IPS-18c (cell line): ENCODE results near the gene PAGE1.
"Not testable (repeated sequence)": the region's sequence is repeated elsewhere in the genome, so short reads cannot be mapped to it uniquely, and the experiment has no call there.

Experiments used
- H3K4me3 ChIP-seq: 2 replicates; pipeline ENCODE4 v1.7.0; 2013; ENCODE audit warnings: low read depth, mild to moderate bottlenecking, low read length, moderate library complexity; ENCODE audit not compliant: insufficient read depth
- H3K9me3 ChIP-seq: one replicate; pipeline ENCODE4 v1.6.1; 2013; ENCODE audit warnings: mild to moderate bottlenecking, low read length, moderate library complexity; ENCODE audit not compliant: control insufficient read depth, insufficient read depth

Gene PAGE1, protein sequence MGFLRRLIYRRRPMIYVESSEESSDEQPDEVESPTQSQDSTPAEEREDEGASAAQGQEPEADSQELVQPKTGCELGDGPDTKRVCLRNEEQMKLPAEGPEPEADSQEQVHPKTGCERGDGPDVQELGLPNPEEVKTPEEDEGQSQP

DNA sequence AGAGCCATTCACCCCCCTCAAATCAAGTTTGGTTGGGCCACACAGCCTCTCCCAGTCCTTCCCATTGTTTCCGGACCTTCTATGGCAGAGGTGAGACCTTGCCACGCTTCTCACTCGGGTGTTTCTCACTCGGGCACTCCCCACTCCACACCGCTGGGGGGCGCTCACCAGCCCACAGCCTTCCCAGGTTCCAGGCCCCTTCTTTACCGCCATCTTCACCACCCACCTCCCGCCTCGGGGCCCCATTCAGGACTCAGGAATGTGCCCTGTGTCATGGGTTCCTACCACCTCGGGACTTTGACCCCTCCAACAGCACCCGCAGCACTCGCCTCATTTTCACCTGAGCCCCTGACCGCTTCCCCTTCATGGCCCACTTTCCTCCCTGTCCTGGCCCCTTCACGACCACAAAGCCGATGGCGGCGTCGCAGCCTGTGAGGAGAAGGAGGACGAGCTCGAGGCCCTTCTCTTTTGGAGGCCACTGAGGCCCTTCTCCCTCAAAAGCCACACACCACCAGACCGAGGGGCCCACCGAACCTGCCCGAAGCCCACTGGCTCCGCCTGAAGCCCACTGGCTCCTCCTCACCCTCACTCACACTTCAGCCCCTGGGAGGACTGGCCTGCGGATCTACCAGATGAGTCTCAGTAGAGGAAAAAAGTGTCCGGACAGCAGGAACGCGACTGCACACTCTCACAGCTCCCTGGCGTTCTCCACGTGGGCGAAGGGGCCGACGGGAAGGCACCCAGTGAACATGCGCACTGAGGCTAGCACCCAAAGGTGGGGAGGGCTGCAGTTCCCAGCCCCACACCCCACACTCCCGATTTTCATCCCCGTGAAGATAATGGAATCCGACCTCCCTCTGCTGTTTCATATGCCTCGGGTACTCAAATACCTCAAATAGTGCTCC lies at the start of gene PAGE1:
PAGE1 (minus strand) TSS at position 709 of the 905 bp plus-strand sequence. CDS start 1,214 bp downstream, outside the sequence.
- peaks cover 11% of the 10 kb centered on the region for H3K9me3 ChIP-seq
- H3K4me3 ChIP-seq: no peak within 1 kb of the TSS

DNA sequence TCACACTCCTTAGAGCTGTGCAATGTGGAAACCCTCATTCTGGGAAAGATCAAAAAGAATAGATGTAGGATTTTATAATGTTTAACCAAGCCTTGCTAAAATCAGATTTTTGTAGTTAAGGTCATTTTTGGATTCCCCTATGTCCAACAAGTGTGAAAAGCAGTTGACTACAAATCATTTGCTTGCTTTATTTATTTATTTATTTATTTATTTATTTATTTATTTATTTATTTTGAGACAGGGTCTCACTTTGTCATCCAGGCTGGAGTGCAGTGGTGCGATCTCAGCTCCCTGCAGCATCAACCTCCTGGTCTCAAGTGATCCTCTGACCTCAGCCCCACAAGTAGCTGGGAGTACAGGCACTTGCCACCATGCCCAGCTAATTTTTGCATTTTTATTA lies 45.7 kb upstream of the PAGE1 start:
- H3K9me3 ChIP-seq, H3K4me3 ChIP-seq: not testable (repeated sequence)

DNA sequence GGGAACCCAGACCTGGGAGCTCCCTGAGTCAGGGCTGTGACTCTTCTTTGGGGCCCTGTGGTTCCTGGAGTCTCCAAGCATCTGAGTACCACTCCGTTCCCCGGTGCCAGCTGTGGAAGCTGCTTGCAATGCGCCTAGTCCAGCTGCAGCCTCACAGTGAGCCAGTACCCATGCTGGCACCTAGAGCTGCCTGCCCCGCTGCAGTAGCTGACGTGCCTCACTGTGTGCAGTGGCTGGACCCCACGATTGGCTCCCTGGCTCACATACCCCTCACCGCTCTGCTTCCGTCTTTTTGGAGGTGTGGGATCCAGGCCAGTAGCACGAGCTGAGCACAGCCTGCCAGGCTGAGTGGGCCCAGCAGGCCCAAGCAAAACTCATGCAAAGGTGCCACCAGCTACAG lies 32.1 kb upstream of the PAGE1 start:
- Histone ChIP-seq H3K9me3 (peaks cover 6% of the 10 kb centered on the region), H3K4me3 (no peak overlapping the region)

DNA sequence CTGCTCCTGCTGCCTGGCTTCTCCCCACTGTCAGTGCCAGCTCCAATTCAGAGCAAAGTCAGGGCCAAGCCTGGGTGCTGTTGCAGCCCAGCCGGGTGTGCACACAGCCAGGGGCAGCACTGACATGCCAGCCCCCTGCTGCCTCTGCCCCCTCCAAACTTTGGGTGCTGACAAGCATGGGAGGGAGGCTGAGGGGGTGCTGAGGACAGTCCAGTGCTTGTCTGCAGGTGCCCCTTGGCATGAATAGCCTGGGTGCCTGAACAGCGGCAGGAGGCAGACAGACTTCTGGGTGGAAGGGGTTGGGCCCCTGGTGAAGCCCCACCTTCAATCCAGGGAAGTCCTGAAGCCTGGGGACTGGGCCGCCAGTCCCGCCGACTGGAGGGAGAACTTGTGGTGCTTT lies 31.2 kb upstream of the PAGE1 start:
- H3K4me3 ChIP-seq: no peak overlapping the region
- H3K9me3 ChIP-seq: peaks cover 6% of the 10 kb centered on the region

DNA sequence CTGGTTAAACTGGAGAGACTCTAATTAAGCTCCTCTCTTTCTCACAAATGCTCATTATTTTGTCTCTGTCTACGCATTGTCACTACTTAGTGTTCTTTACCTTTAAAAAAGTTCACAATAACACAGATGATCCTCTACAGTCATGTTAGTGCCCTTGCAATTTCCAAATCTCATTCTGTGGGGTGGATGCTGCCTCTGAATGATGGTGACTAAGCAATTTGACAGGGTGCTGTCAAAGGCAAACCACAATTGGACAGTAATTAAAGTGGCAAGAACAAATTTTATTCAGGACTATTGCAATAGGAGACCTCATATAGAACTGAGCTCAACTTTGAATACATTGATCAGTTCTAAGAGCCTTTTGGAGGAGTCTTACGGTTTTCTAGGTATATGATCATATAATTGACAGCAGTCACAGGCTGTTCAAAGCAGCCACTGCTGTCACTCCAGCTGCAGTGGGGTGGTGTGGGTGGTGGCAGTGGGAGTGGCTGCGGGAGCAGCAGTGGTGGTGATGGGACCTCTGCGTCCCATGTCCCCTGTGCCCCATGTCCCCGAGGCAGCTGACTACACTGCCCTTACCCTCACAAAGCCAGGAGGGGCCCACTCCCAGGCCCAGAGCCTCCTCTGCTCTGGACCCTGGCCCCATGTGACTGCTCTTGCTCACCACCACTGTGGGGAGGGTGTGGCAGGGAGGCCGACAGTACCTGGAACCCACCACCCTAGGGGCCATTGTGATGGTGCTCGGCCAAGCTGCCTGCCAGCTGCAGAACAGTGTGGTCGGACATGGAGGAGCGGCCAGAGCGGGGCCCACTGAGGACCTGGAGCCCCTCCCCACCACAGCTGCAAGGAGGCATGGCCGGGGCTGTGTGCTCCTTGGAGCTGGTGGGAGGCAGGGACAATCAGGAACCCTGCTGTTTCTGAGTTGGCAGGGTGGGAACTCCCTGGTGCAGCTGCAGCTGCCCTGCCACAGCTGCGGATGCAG lies 30.4 kb upstream of the PAGE1 start:
- H3K9me3 ChIP-seq: peaks cover 3% of the 10 kb centered on the region

DNA sequence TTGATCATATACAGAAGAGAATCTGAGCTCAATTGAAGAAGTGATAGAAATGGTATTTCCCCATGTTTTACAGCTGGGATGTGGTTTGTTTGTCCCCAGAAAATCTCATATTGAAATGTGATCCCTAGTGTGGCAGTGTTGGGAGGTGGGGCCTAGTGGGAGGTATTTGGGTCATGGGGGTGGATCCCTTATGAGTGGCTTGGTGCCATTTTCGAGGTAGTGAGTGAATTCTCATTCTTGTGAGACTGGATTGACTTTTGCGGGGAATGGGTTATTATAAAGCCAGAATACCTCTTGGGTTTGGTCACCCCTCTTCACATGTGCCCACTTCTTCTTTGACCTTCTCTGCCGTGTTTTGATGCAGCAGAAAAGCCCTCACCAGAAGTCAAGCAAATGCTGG lies 29.6 kb upstream of the PAGE1 start:
- peaks cover 3% of the 10 kb centered on the region for H3K9me3 ChIP-seq
- H3K4me3 ChIP-seq: no peak overlapping the region

More for the DNA sequence above, 30.4 kb upstream of the PAGE1 start:
- no peak overlapping the region; the same call in 1 of the 2 replicates for H3K4me3 ChIP-seq

DNA sequence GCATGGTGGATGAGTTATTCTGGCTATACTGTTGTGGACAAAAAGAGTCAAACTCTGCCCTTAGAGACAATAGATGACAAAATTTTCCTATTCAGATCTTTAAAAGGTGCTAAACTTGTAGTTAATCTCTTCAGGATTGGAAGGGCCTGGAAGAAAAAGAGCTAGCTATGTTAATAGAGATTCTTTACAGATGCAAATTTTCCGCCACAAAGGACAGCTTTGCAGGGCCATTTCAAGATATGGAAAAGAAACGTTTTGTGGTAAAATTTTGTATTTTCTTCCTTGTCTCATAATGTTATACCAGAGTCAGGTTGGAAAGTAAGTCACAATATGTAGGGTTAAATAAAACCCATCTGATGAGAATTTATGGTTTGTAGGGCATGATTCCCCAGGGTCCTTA lies 24.3 kb upstream of the PAGE1 start:
- not testable (repeated sequence) for H3K9me3 ChIP-seq, H3K4me3 ChIP-seq

DNA sequence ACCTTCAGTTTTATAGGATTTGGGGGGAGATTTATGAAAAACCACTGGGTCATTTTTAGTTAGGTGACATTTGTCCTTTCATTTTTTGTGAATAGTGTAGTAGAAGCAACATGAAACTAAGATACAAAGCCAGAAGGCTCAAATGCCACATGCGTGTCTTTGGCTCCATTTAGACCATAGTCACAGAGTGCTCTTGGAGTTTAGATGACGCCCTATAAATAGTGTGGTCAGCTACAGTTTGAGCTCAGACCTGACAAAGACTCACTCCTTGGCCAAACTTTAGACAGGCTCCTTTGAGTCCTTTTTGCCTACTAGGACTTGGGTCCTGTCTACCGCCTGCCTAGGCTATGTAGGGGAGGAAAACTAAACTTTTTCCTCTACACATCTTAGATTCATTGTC lies 16.8 kb upstream of the PAGE1 start:
- Histone ChIP-seq H3K9me3 (peaks cover 6% of the 10 kb centered on the region), H3K4me3 (no peak overlapping the region)

DNA sequence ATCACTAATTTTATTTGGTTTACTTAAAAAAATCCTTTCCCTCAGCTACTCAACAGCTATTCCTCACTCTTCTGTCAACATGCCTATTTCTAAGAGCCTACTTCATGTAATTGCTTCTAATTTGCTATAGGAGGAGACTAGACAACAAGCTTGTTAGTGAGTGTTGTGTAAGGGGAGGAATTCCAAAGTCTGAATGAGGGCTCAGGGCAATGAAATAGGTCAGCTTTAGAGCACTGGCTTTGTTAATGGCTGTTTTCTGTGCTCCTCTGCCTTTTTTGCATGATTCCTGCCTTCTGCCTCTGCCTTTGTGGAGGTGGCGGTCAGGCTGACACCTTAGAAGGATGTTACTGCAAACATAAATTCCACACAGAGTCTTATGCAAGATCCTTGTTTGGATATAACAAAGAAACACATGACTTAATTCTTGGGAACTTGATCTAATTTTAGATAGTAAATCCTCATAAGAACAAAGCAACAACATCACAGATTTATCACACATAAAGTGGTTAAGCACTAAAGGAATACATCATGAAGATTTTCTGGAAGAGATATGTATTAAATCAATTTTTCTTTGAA lies 15.0 kb upstream of the PAGE1 start:
- Histone ChIP-seq H3K4me3 (no peak overlapping the region), H3K9me3 (peaks cover 3% of the 10 kb centered on the region)

DNA sequence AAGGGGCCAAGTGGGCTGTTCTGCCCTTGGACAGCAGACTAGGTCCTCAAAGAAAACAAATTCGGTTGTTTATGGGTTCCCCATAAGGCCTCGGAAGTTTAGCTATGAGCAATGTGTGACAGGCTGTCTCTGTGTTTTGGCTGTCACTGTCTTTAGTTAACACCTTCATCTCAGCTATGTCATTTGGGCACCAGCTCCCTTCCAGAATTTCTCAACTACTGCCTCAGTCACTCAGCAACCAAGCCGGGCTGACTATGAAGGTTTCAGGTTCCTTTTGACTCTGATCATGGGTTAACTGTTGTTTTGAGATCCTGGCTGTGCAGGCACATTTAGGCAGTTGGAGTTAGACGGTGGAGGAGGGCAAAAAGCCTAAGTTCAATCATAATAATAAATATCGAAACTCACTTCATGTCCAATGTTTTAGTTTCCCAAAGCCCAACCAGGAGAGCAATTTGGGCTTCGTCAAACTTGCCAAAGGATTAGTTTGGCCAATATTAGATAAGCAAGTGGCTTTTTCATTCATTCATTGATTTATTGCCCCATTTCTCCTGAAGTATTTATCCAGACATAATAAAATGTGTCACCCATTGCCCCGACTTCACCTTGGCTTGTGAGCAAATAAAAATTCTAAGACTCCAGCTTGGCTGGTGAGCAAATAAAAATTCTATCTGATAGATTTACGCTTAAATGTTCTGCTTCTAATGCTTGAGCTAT lies 9.1 kb upstream of the PAGE1 start:
- Histone ChIP-seq H3K4me3 (no peak overlapping the region), H3K9me3 (peaks cover 11% of the 10 kb centered on the region)

DNA sequence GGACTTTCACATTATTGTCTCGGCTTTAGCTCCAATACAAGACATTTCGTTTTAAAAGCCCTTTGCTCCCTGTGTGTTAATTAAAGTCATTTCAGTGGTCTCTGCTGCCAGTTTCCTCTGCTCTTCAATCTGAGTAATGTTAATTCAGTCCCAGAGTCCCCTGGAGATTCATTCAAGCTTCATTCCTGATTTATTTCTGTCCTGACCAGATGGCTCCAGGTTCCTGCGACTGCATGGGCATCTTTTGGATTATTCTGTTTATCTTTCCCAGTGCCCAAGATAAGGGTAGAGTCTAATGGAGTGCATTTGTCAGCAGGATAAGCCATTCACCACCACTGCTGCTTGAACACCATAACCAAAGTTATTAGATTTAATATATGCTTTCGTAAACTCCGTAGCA lies 6.1 kb upstream of the PAGE1 start:
- Histone ChIP-seq H3K9me3 (peaks cover 13% of the 10 kb centered on the region), H3K4me3 (no peak overlapping the region)

DNA sequence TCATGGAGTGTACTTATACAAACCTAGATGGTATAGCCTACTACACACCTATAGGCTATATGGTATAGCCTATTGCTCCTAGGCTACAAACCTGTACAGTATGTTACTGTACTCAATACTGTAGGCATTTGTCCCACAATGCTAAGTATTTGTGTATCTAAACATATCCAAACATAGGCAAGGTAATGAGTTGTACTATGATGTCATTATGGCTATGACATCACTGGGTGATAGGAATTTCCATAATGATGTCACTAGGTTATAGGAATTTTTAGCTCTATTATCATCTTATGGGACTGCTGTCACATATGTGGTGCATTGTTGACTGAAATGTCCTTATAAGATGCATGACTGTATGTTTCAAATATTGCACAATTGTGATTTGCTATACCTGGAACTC lies 5.5 kb upstream of the PAGE1 start:
- Histone ChIP-seq H3K4me3 (no peak overlapping the region), H3K9me3 (peaks cover 14% of the 10 kb centered on the region)

DNA sequence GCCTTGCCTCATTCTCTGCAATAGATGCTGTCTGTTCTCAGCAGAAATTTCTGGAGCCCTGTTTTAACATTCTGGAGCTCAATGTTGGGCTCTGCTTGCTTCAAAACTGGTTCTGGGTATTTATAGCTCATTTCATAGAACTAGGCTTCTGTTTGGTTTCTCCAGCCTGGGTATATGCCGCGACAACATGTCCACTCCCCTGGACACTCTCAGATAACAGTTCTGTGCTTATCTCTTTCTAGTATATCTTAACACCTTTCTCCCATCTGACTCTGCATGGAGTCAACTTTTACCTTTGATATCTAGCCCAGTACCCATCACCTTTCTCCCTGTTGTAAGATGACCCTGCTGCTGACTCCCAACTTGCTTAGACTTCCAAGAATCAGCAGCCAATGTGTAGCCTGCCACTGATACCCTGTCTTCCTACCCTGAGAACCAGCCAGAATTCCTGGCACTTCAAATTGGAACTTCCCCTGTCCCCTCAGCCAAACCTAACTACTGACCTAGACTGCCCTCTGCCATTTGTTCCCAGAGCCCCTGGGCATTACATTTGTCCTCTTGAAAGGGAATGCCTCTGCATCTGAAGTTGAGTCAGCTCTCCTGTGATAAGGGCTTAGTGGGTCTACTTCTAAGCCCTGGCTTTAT lies 20.6 kb downstream of the PAGE1 start:
- Histone ChIP-seq H3K9me3 (peaks cover 6% of the 10 kb centered on the region), H3K4me3 (no peak overlapping the region)

DNA sequence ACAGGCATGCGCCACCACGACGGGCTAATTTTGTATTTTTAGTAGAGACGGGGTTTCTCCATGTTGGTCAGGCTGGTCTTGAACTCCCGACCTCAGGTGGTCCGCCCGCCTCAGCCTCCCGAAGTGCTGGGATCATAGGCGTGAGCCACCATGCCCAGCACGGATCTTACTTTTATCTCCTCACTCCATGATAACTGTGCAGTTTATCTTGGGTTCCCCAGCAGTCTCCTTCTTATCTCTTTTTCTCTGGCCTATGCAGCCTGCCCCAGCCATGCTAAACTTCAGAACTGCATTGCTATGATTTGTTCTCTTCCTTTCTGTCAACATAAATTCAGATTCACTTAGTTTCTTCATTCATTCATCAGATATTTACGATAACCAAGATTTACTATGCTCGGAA lies 22.4 kb downstream of the PAGE1 start:
- Histone ChIP-seq H3K9me3 (peaks cover 7% of the 10 kb centered on the region), H3K4me3 (no peak overlapping the region)

DNA sequence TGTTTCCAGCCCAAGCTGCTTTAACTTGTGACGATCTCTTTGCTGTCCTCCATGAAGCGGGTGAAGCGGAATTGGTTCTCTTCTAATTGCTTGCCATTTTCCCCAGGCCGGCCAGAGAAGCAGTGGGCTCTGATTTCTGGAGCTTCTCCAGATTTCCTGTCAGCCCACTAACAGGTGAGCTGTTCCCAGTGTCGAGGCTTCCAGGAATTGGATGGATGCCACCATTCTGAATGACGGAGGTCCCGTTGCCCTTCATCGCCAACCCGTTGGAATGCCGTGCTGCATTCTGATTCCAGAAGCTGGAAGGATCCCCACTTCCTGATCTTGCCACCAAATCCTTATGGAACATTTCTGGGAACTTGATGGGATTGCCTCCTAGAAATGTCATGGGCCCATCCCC lies 31.0 kb downstream of the PAGE1 start:
- Histone ChIP-seq H3K9me3 (peaks cover 11% of the 10 kb centered on the region), H3K4me3 (no peak overlapping the region)

DNA sequence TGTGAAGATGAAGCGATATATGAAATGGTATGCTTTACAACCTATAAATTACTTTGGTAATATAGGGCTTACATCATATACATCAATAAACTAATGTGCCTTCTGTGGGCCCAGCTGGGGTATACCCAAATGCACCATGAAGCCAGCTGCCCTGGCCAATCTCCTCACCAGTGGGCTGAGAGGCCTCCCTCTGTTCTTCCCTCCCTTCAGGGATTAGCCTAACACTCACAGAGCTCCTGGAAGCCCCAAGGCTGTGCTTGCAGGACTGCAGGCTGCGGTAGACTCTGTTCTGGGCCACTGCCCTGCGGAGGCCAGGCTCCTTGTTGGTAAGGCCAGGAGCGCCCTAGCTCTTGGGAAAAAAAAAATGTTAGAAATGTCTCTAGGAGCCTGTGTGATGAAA lies 33.9 kb downstream of the PAGE1 start:
- H3K9me3 ChIP-seq: peaks cover 5% of the 10 kb centered on the region

More for the DNA sequence above, 33.9 kb downstream of the PAGE1 start:
- no peak overlapping the region for H3K4me3 ChIP-seq
